ENCODE data around the gene IL22.
"Not testable (repeated sequence)": the region's sequence is repeated elsewhere in the genome, so short reads cannot be mapped to it uniquely, and the experiment has no call there.

Gene IL22

GRCh38 chr12:68222326-68222725 is 31.1 kb downstream of the IL22 start:
- no peak overlapping the region for H3K27ac ChIP-seq
- no peak for TF ChIP-seq CTCF (IDR thresholded peaks at IDR 0.05)
- TF ChIP-seq ZFX (IDR thresholded peaks at IDR 0.05; ENCODE audit: borderline replicate concordance): no peak

DNA sequence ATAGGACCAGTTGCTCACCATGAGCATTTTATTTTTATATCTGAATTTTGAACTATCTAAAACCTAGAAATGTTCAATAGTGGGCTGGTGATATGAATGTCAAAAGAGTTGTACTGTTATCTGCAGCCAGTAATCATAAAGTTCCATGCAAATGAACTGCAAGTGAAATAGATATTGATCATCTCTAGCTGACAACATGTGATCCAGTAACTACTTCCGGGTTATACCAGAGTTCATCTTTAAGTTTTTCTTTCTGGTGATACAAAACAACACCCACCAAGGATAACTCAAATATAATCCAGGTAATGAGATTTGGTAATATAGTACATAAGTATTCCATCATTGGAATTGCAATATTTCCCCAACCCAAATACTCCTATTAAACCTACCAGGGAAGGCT is 31.9 kb downstream of the IL22 start:
- TF ChIP-seq ZFX (IDR thresholded peaks at IDR 0.05; ENCODE audit: borderline replicate concordance): no peak
- TF ChIP-seq CTCF (IDR thresholded peaks at IDR 0.05): no peak

DNA sequence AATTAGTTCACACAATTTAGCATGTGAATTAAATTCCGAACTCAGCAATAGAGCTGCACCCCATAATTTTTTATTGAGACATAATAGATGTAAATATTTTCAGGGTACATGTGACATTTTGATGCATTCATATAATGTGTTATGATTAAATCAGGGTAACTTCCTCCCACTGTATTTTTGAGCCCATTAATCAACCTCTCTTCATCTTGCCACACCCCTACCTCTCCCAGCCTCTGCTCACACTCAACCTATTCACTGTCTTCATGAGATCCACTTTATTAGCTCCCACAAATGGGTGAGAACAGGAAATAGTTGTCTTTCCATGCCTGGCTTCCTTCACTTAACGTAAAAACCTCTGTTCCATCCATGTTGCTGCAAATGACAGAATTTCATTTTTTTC is 42.5 kb downstream of the IL22 start:
- H3K27ac ChIP-seq: no peak overlapping the region
- TF ChIP-seq ZFX (IDR thresholded peaks at IDR 0.05; ENCODE audit: borderline replicate concordance): no peak

More for the DNA sequence above, 31.9 kb downstream of the IL22 start:
- no peak overlapping the region for H3K27ac ChIP-seq

GRCh38 chr12:68209048-68209728 is 44.2 kb downstream of the IL22 start:
- not testable (repeated sequence) for H3K27ac ChIP-seq

- TF ChIP-seq ZFX (IDR thresholded peaks at IDR 0.05; ENCODE audit: borderline replicate concordance) (no peak), CTCF (IDR thresholded peaks at IDR 0.05) (no peak)
- H3K27ac ChIP-seq: no peak overlapping the region
Observed at GRCh38 chr12:68207276-68207675, 46.1 kb downstream of the IL22 start.

DNA sequence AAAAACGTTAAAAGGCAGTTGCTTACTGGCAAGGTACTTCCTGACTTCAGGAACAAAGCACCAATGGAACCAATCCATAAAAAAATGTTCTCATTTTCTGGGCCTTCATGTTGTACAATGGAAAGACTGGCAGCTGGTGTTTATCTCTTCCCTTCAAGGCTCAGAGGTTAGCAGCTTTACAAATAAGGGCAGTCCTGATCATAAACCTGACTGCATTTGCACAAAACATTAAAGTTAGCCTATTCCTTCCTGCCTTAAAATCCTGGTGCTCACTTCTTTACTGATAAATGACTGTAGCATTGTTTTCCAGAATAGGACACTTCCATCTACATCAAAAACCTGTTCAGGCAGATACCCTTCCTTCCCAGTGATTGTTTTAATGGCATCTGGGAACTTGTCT is 47.0 kb downstream of the IL22 start:
- TF ChIP-seq CTCF (IDR thresholded peaks at IDR 0.05) (no peak), ZFX (IDR thresholded peaks at IDR 0.05; ENCODE audit: borderline replicate concordance) (no peak)
- no peak overlapping the region for H3K27ac ChIP-seq

GRCh38 chr12:68203460-68203875 is 49.9 kb downstream of the IL22 start:
- TF ChIP-seq CTCF (IDR thresholded peaks at IDR 0.05) (no peak), ZFX (IDR thresholded peaks at IDR 0.05; ENCODE audit: borderline replicate concordance) (no peak)
- H3K27ac ChIP-seq: no peak overlapping the region

DNA sequence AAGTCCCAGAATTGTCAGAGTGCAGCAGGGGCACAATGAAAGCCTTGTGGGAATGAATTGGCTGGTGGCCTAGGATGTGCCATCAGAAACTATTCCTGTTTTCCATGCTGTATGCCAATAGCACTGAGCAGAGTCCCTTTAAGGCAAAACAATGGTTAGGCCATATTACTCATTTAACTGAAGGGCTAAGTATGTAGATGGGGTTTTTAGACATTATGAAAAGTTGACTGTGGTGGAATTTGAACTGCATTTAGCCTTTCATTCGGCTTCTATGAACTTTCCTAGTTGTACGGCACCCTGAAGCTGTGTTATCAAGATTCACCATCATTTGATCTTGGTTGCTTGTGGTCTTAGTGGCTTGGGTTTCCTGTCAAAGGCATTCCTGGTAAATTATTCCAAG is 52.5 kb downstream of the IL22 start:
- TF ChIP-seq ZFX (IDR thresholded peaks at IDR 0.05; ENCODE audit: borderline replicate concordance): no peak
- no peak for TF ChIP-seq CTCF (IDR thresholded peaks at IDR 0.05)
- no peak overlapping the region for H3K27ac ChIP-seq
